GM08714 (cell line): ENCODE data around the gene TGIF2.
"Not testable (repeated sequence)": the region's sequence is repeated elsewhere in the genome, so short reads cannot be mapped to it uniquely, and the experiment has no call there.

Experiments
- H3K4me3 ChIP-seq: fragments of 200-500 bp; sonication (Bioruptor generic); 2 replicates; pipeline ENCODE4 v1.5.1; 2014; ENCODE audit warnings: mild to moderate bottlenecking, low read length, inconsistent platforms
- ZNF274 ChIP-seq: IDR thresholded peaks from 2 replicates; pipeline ENCODE4 v1.6.1; 2012; ENCODE audit warnings: mild to moderate bottlenecking, low read depth, low read length

TGIF2 gene

GRCh38 chr20:36562724-36563123 is 10.7 kb upstream of the TGIF2 start:
- TF ChIP-seq ZNF274: no peak
- no peak overlapping the region for H3K4me3 ChIP-seq

GRCh38 chr20:36563374-36563773 is 10.0 kb upstream of the TGIF2 start:
- TF ChIP-seq ZNF274: no peak

GRCh38 chr20:36564078-36564725 is 9.2 kb upstream of the TGIF2 start:
- not testable (repeated sequence) for H3K4me3 ChIP-seq

More at GRCh38 chr20:36563374-36563773, 10.0 kb upstream of the TGIF2 start:
- H3K4me3 ChIP-seq: no peak overlapping the region

- H3K4me3 ChIP-seq: not testable (repeated sequence)
These were observed 8.7 kb upstream of the TGIF2 start for GRCh38 chr20:36564726-36565121.

- H3K4me3 ChIP-seq: no peak overlapping the region
- TF ChIP-seq ZNF274: no peak
These were observed 7.9 kb upstream of the TGIF2 start for GRCh38 chr20:36565520-36565919.

- H3K4me3 ChIP-seq: no peak overlapping the region
- TF ChIP-seq ZNF274: no peak
These were observed 3.5 kb upstream of the TGIF2 start for GRCh38 chr20:36569847-36570429.

GRCh38 chr20:36571564-36572504 is 1.6 kb upstream of the TGIF2 start:
- H3K4me3 ChIP-seq: peak overlapping the region; percentile 78; the same call in 1 of the 2 replicates
- no peak for TF ChIP-seq ZNF274

- no peak for TF ChIP-seq ZNF274
- peak overlapping the region; percentile 78 for H3K4me3 ChIP-seq
These were observed 695 bp upstream of the TGIF2 start for GRCh38 chr20:36572701-36573102.

- peak overlapping the region; percentile 93 for H3K4me3 ChIP-seq
- no peak for TF ChIP-seq ZNF274
These were observed 485 bp downstream of the TGIF2 start for GRCh38 chr20:36573798-36574365.

- TF ChIP-seq ZNF274: no peak
- H3K4me3 ChIP-seq: peak overlapping the region; percentile 93
These were observed 1.2 kb downstream of the TGIF2 start for GRCh38 chr20:36574366-36575135.

- no peak for TF ChIP-seq ZNF274
- H3K4me3 ChIP-seq: no peak overlapping the region; the same call in 1 of the 2 replicates
These were observed 2.7 kb downstream of the TGIF2 start for GRCh38 chr20:36576081-36576445.

- no peak for TF ChIP-seq ZNF274
- H3K4me3 ChIP-seq: no peak overlapping the region
These were observed 5.1 kb downstream of the TGIF2 start for GRCh38 chr20:36578356-36579041.

GRCh38 chr20:36579996-36580545 is 6.7 kb downstream of the TGIF2 start:
- H3K4me3 ChIP-seq: no peak overlapping the region
- TF ChIP-seq ZNF274: no peak

GRCh38 chr20:36582322-36582721 is 8.9 kb downstream of the TGIF2 start:
- TF ChIP-seq ZNF274: no peak

More at GRCh38 chr20:36582322-36582721, 8.9 kb downstream of the TGIF2 start:
- no peak overlapping the region for H3K4me3 ChIP-seq
